ENCODE data around the gene ZNF469.

The ZNF469 gene

GRCh38 chr16:88341551-88342290, 41.0 kb upstream of the ZNF469 start:
- H3K4me3 Mint-ChIP-seq: no peak overlapping the region
- no peaks in the 10 kb centered on the region for H3K4me1 Mint-ChIP-seq
- H3K27me3 Mint-ChIP-seq (ENCODE audit: low read depth): peaks cover 15% of the 10 kb centered on the region
- H3K36me3 Mint-ChIP-seq (ENCODE audit: low read depth): no peaks in the 10 kb centered on the region
- no peak overlapping the region for H3K27ac Mint-ChIP-seq
- H3K9me3 Mint-ChIP-seq: peaks cover 4% of the 10 kb centered on the region
- TF ChIP-seq CTCF (IDR thresholded peaks at IDR 0.05; ENCODE audit: unreplicated experiment in 3 of 3): no peak

GRCh38 chr16:88342491-88342890, 40.3 kb upstream of the ZNF469 start:
- Mint-ChIP-seq H3K27me3 (ENCODE audit: low read depth) (peaks cover 17% of the 10 kb centered on the region), H3K27ac (no peak overlapping the region), H3K4me1 (no peaks in the 10 kb centered on the region), H3K4me3 (no peak overlapping the region), H3K36me3 (ENCODE audit: low read depth) (no peaks in the 10 kb centered on the region), H3K9me3 (peaks cover 4% of the 10 kb centered on the region)
- TF ChIP-seq CTCF (IDR thresholded peaks at IDR 0.05; ENCODE audit: unreplicated experiment in 3 of 3): no peak

- H3K9me3 Mint-ChIP-seq: peaks cover 4% of the 10 kb centered on the region
- H3K4me1 Mint-ChIP-seq: no peaks in the 10 kb centered on the region
Observed at GRCh38 chr16:88343271-88343791, 39.4 kb upstream of the ZNF469 start.

GRCh38 chr16:88344411-88345030, 38.2 kb upstream of the ZNF469 start:
- peaks cover 12% of the 10 kb centered on the region for H3K27me3 Mint-ChIP-seq (ENCODE audit: low read depth)

More at GRCh38 chr16:88343271-88343791, 39.4 kb upstream of the ZNF469 start:
- H3K27me3 Mint-ChIP-seq (ENCODE audit: low read depth): peaks cover 12% of the 10 kb centered on the region
- H3K27ac Mint-ChIP-seq: no peak overlapping the region
- no peak for TF ChIP-seq CTCF (IDR thresholded peaks at IDR 0.05; ENCODE audit: unreplicated experiment in 3 of 3)
- no peak overlapping the region for H3K4me3 Mint-ChIP-seq
- H3K36me3 Mint-ChIP-seq (ENCODE audit: low read depth): no peaks in the 10 kb centered on the region

GRCh38 chr16:88345031-88345720, 37.6 kb upstream of the ZNF469 start:
- Mint-ChIP-seq H3K4me1 (no peaks in the 10 kb centered on the region), H3K9me3 (peaks cover 4% of the 10 kb centered on the region), H3K27me3 (ENCODE audit: low read depth) (peaks cover 12% of the 10 kb centered on the region), H3K36me3 (ENCODE audit: low read depth) (no peaks in the 10 kb centered on the region), H3K4me3 (no peak overlapping the region), H3K27ac (no peak overlapping the region)
- TF ChIP-seq CTCF (IDR thresholded peaks at IDR 0.05; ENCODE audit: unreplicated experiment in 3 of 3): no peak

More at GRCh38 chr16:88344411-88345030, 38.2 kb upstream of the ZNF469 start:
- TF ChIP-seq CTCF (IDR thresholded peaks at IDR 0.05; ENCODE audit: unreplicated experiment in 3 of 3): no peak
- Mint-ChIP-seq H3K27ac (no peak overlapping the region), H3K4me3 (no peak overlapping the region), H3K9me3 (peaks cover 4% of the 10 kb centered on the region), H3K4me1 (no peaks in the 10 kb centered on the region), H3K36me3 (ENCODE audit: low read depth) (no peaks in the 10 kb centered on the region)
